Brain pericyte (primary cell): ENCODE measurements around the gene PTPRM.

ENCODE experiments used
- DNase-seq: peaks from one replicate; pipeline ENCODE4 v3.0.0-alpha.2; 2012; ENCODE audit warnings: low read depth, low spot score

Gene PTPRM

DNA sequence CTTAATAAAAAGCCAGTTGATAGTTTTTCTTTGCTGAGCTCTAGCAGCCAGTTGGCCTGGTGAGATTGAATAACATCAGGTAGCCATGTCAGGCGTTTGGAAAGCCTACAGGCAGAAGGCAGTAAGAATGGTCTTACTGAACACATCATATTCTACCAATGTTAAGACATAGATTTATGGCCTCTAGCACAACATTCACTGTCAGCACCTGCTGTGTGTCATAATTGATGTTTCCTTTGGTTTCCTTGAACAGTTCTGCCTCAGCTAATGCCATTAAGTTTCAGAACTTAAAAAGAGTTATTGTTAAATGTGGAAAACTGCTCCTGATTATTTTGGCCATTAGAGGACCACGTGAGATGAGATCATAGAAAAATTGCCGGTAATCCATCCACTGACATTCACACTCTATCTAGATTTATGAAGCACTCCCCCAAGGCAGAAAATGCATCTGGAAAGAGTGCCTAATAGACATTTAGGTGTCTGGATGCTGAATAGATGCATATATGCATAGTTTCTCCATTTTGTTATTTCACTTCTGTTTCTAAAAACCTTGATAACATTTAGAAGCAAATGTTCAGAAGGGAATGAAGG, 434.7 kb downstream of the PTPRM start:
- no peak for DNase-seq

DNA sequence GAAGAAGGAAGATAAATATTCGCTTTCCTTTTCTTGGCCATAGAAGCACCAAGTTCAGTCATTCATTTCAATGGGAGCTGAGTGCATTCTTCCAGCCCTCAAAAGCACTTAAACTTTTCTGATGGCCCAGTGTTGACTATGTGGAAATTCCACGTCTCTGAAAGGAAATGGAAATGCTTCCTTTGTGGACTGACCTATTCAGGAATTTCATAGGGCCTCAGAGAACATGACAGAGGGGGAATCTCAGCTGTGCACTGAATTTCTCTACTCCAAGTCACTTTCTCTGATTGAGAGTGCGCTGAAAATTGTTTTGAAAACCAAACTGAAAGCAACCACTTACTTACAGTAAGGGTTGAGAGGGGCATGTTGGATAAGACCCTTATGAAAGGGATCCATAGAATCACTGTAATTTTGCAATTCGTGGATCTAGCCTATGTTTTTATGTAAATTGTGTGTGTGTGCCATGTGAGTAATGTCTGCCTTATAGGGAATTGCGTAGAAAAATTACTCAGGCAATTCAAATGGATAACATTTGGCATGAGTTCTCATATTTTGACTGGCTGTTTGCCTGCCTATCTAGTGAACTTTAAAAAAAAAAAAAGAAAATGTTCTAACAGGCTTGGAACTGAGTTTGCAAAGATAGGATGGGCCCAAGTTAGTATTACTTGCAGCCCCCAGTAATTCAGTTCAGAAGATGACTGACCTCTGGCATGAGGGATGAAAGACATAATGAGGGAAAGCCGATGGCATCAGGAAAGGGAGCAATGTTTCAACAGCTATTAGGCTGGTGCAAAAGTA, 437.0 kb downstream of the PTPRM start:
- DNase-seq, result no peak

DNA sequence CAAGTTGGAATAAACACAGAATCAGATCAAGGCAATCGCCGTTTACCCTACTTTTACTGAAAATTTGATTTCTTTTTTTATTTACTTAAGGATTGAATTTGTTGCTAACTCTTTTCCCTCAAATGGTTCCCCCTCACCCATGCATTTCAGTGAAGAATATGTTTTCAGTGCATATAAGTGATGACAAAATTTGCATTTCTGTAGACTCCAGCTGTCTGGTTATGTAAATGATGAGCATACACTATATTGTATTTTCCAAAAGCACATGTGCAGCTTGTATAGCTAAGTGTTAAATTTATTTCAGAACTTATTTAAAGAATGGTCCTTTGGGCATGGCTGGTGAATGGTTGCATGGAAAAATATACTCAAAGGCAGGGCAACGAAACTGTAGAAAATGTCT, 437.7 kb downstream of the PTPRM start:
- no peak for DNase-seq

DNA sequence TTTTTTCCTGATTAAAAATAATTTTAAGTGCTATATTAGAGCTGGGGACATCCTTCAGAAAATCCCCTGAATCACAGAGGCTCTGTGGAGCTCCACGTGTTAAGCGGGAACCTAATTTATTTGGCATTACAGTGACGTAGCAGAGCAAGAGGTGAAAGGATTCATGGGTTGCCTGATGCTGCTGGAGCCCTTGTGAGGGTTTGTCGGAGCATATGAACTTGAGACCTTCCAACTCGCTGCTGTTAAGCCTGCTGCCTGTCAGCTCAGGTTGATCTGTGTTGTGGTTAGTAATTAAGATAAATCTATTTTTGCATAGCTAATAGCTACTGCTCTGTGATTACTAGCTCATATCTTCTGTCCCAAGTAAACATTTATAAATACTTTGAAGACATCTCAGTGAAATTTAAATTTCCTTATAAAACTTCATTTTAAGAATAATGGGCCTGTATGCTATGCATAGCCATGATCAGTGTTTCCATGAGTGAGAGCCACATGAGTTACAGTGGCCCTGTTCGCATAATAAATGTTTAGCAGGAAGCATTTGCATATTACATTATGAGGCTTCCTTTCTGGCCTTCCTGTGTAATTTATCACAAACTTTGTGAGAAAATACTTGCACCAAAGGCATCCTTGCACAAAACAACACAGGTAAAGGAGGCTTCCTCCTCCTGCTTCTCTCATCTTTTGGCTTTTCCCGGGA, 438.9 kb downstream of the PTPRM start:
- no peak for DNase-seq

DNA sequence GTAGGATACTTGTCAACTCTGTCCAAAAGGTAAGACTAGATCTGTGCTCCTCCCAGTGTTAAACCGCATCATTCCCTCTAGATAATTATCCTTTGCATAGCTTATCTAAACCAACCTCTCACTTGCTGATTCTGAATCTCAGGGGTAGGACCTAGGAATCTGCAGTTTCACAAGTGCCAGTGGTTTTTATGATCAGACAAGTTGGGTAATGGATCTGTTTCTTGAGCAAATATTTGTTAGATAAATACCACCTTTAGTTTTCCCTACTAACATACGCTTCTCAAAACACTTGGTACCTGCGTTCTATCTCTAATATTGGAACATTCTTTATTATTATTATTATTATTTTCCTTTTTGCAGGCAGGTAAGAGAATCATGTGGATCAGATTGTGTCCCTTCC, 439.9 kb downstream of the PTPRM start:
- DNase-seq, result no peak

DNA sequence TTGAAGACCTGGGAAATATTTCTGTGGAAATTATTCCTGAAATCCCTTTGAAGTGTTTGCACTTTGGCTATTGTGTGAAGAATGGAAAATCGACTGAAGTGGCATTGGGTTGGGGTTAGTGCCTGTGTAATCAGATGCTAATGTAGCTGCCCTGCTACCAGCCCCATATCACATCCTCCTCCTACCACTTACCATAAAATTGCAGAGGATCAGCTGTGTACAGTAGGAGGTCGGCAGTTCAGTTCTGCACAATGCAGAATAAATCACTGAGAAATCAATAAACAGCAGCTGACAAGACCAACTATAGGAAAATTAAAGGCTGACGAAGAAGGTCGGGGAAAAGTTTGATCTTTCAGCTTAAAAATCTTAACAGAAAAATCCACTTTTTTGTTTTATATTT, 440.9 kb downstream of the PTPRM start:
- no peak for DNase-seq

DNA sequence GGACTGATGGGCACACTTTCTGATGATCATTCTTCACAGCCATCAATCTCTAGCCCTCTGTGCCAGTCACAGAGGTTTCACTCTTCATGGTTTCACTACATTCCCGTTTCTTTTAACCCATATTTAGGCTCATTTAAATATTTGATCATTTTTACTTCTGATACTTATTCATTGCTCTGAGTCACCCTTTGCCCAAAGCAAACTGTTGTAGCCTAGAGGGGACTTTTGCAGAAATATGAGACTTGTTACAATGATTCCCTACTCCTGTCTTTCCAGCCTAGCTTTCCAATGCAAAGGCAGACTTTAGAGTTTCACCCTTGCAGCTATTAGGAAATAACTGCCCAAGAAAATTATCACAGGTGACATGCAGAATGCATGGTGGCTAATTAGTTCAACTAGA, 444.2 kb downstream of the PTPRM start:
- DNase-seq, result no peak

DNA sequence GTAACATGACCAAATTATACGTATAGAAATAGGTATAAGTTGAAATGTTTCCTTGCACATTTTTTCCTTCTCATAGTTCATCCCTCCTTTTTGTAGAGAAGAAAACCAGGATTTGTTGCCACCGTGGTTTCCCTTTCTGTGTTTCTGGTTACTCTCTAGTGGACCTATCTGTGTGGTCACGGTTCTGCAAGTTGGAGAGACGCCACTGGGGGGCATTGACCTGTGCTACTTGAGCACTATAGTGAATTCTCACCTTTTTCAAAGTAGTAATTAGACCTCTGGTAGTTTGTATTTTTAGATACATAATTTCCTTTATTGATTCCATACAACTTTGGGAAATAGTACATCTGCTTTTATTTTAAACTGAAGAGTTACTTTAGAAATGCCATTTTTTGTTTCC, 444.8 kb downstream of the PTPRM start:
- DNase-seq, result no peak

DNA sequence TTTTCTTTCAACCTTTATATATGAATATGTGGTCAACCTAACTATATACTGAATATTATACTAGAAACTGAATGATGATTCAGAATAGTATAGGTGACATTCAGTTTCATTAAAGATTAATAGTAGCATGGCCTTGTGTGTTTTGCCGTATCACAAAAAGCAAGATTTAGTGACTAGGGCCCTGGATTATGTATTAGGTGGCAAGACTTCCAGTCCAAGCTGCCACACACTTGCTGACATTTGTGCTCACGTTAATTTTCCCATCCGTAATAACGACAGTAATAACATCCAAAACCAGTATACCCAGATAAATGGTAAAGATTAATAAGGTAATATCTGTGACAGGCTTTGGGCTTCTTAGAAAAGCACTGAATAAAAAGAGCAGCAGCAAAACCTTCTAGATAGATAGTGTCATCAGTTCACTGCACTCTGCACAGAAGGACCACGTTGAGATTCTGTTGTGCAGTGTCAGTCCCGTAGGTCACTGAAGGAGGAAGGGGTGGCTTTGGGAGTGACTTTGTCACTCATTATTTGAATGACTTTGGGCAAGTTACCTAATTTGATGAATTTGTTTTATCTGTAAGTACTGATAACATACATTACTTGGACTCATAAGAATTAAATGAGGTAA, 451.7 kb downstream of the PTPRM start:
- DNase-seq, result no peak

DNA sequence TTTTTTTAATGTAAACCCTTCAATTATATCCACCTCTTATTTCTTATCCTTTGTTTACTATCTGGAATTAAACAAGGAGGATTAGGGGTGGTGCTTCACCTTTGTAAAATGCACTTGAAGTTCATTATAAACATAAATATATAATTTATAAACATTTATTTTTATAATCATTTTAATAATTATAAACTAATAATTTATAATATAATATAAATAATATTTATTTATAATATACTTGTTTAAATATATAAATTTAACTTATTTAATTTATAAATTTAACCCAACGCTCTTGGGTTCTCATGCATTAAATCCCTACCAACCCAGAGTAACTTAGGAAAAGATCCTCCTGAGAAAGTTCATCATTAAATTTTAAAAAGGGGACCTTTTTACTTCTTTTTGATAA, 452.5 kb downstream of the PTPRM start:
- no peak for DNase-seq

DNA sequence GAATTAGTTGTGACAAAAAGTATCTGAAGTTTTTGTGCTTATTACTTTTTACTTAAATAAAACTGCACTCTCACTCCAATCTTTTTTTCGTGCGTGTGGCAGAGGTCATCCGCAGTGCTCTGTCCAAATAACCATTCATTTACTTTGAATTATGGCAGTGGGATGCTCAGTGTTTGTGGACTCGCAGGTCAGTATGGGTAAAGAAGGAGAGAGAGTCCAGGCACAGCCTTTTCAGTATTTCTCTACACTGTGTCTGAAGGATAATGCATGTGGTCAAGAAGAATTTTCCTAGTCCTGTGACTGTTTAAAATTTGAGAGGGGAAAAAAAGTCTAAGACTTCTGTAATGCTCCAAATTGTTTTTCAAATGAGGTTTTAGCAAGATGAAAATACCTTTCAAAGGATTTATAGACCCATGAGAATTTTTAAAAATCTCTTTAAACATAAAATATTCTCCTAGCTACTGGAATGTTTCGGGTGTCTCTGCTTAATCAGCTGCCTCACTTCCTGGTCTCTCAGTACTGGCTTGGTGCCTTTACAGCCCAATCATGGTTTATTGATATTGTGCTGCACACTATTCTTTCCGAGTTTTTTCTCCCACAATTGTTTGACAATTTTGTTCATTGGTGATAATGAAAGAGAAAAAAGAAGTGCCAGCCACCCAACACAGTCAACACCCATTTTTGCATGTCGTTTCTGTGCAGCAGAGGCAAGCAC, 453.2 kb downstream of the PTPRM start:
- no peak for DNase-seq

DNA sequence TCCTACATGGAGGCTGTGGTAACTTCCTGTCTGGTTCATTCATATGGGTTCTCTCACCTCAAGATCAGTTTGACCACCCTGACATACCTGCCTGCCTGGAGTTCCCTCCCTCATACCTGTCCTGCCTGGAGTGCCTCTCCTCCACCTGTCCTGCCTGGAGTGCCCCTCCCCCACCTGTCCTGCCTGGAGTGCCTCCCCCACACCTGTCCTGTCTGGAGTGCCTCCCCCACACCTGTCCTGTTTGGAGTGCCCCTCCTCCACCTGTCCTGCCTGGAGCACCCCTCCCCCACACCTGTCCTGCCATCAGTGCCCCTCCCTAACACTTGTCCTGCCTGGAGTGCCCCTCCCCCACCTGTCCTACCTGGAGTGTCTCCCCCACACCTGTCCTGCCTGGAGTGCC, 461.9 kb downstream of the PTPRM start:
- DNase-seq, result no peak

DNA sequence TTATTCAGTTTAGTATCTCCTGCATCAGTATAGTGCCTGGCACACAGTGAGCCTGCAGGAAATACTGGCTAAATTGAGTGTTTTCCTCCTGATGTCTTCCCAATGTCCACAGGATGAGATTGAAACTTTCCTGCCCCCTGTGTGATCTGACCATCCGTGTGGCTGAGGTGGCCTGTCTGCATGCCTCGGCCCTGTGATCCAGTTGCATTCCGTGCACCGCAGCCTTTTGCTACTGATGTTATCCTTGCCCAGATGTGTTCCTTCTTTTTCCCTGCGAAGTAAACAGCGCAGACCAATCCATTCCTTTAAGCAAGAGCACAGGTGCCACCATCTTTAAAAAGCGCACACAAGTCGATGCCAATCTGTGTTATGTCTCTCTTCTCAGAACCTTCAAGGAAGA, 462.6 kb downstream of the PTPRM start:
- no peak for DNase-seq

DNA sequence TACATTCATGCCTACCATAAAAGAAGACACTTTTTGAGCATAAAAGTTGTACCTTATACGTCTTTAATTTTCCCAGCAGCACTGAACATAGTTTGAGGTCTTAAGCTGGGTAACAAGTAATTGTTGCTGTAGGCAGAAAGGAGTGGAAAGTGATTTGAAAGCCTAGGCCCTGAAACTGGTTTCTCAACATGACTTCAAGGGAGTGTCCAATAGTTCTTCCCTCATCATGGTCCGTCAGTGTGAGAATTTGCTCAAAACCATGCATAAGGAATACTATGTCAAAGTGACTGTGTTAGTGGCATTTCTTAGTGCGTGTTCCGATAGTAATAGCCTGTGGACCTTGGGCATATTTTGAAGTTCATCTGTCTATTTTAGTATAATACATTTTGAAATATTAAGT, 463.1 kb downstream of the PTPRM start:
- DNase-seq, result no peak

DNA sequence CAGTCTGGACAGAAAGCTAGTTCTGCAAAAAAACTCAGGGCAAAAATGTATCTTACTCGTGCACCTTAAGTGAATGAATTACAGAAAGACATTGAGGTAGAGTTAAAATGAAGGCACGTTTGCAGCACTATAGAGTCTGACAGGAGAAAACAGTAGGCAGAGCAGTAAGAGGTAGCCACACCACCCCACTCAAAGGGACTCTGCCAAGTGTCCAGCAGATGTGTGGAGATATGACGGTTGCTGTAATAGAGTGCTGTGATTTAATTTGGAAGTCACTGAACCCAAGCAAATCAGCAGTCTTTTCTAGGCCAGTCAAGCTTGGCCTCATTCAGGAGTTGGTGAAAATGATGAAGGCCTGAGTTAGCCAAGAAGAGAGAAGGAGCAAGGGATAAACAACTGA, 464.4 kb downstream of the PTPRM start:
- DNase-seq, result no peak

DNA sequence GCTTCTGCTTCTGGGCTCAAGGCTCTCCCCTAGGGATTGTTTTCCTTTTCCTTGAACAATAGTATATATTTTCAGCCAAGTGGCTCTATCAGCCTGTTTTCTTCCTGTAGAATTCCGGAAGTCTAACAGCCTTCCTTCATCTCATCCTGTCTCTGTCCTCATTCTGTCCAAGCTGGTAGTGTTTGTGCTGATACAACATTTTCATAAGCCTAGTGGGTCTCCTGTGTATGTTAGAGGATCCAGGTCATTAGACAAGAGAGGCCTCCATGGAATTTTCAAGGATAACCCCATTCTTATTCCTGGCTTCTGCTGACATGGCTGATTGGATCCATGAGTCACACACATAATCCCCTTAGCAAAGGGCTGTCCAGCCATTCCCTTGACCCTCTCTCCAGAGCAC, 467.6 kb downstream of the PTPRM start:
- DNase-seq, result no peak

DNA sequence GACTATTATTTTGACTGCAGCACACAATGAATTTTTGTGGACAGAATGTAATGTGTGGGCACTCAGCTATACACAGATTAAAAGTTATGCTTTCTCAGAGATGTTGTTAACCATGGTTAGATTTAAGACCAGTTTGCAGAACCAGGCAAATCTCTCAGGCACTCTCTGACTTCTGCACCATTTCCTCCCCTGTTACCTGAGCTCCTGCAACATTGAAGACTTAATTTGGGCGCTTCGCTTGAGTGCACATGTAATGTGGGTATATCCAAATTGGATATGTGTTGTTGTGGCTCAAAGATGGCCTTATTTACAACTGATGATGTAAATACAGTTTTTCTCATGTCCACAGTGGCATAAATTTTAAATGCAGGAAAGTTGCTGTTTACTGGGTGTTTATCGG, 469.4 kb downstream of the PTPRM start:
- DNase-seq, result no peak

DNA sequence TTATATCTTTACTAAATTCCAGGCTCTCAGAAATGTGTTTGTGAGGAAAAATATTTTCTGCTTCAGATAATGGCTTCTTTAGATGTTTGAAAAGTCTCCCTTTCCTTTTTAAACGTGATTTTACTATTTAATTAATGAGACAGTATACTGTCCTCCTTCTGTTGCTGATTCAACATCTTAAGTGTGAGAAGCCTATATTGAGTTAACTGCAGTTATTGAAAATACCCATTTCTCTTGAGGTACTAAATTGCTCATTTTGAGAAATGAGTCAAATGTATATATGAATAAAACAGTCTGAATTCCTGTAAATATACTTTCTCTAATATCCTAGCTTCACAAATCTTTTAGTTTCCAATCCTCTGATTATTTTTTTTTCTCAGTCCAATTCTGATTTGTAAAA, 470.2 kb downstream of the PTPRM start:
- DNase-seq, result no peak

DNA sequence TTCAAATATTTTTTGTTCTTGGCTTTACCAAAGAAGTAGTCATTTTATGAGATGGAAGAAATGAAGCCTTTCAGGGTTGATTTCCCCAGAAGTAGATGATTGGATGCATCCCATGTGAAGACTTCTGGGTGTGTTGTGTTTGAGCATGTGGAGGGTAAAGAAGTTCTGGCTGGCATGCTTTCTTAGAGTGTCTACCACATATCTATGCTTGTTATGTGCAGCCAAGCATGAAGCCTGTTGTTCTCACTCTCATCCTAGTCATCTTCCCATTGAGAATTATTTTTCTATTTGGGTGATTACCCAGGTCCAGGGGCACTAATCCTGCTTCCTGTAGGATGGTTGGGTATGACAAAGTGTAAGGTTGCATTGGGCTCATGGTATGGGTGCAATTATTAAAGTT, 472.9 kb downstream of the PTPRM start:
- DNase-seq, result no peak

DNA sequence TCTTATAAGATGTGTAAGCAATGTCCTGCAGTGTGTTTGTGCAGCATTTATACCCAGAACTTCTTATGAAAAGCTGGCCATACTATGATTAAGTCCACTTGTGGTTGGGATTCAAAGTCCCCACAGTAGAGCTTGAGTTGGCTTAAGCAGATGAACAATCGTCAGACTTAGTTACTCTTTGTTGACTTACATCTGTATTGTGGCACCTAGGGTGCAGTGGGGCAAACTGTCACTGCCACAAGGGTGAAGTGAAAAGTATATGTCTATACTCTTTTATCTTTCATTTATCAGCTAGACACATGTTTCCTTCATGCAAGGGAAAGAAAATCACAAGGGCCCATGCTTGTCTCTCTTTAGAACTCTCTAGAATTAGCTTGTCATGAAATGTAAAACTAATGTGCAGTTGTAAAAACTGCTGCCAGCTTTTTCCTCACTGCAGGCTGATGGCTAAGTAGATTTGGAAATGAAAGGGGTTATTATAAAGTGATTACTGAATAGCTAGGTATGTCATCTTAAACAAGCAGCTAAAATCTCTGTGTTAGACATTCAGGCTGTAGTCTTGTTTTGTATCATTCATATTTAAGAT, 474.5 kb downstream of the PTPRM start:
- no peak for DNase-seq

DNA sequence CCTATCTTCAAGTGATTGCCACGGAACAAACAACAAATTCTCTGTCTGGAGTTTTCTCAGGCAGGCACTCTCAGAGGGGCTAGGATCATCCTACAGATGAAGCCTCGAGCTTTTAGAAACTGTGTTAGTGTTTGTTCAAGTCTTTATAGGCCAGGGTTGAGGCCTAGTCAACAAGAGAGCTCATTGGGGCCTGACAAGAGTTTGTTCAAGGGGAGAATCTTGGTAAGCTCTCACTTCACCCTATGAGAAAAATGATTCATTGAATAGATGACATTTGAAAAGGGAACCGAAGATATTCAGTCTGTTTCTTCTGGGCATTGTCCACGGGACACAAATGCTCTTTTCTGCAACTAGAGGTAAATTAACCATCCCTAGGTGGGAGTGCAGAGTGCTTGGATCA, 476.9 kb downstream of the PTPRM start:
- DNase-seq, result no peak
